ENCODE data around the gene UGT1A10.
"Not testable (repeated sequence)": the region's sequence is repeated elsewhere in the genome, so short reads cannot be mapped to it uniquely, and the experiment has no call there.

Gene UGT1A10

GRCh38 chr2:233743464-233744259 is 107.4 kb downstream of the UGT1A10 start:
- DNase-seq (ENCODE audit: low read depth), result no peak

- DNase-seq (ENCODE audit: low read depth), result no peak
These were observed 109.0 kb downstream of the UGT1A10 start for GRCh38 chr2:233745073-233745755.

GRCh38 chr2:233745838-233746237 is 109.6 kb downstream of the UGT1A10 start:
- not testable (repeated sequence) for DNase-seq (ENCODE audit: low read depth)

- DNase-seq (ENCODE audit: low read depth), result no peak
These were observed 110.4 kb downstream of the UGT1A10 start for GRCh38 chr2:233746475-233747282.

GRCh38 chr2:233747283-233747544 is 111.0 kb downstream of the UGT1A10 start:
- DNase-seq (ENCODE audit: low read depth), result no peak

GRCh38 chr2:233750689-233751088 is 114.4 kb downstream of the UGT1A10 start:
- not testable (repeated sequence) for DNase-seq (ENCODE audit: low read depth)

GRCh38 chr2:233751212-233752009 is 115.2 kb downstream of the UGT1A10 start:
- DNase-seq (ENCODE audit: low read depth), result not testable (repeated sequence)

- DNase-seq (ENCODE audit: low read depth), result no peak
These were observed 118.8 kb downstream of the UGT1A10 start for GRCh38 chr2:233754872-233755611.

- DNase-seq (ENCODE audit: low read depth), result no peak
These were observed 120.3 kb downstream of the UGT1A10 start for GRCh38 chr2:233756429-233757081.

- no peak for DNase-seq (ENCODE audit: low read depth)
These were observed 121.9 kb downstream of the UGT1A10 start for GRCh38 chr2:233758141-233758540.

- peak; percentile 44 for DNase-seq (ENCODE audit: low read depth)
These were observed 122.6 kb downstream of the UGT1A10 start for GRCh38 chr2:233758849-233759248.

GRCh38 chr2:233760043-233760442 is 123.8 kb downstream of the UGT1A10 start, which contains the start of gene UGT1A1:
UGT1A1 (plus strand) TSS chr2:233760270; CDS start chr2:233760288, 18 bp downstream.
- no peak for DNase-seq (ENCODE audit: low read depth)

- peak; percentile 72 for DNase-seq (ENCODE audit: low read depth)
These were observed 125.0 kb downstream of the UGT1A10 start for GRCh38 chr2:233761040-233761769.

- DNase-seq (ENCODE audit: low read depth), result peak; percentile 82
These were observed 128.0 kb downstream of the UGT1A10 start for GRCh38 chr2:233764264-233764663.

GRCh38 chr2:233764761-233765160 is 128.5 kb downstream of the UGT1A10 start:
- peak; percentile 13 for DNase-seq (ENCODE audit: low read depth)

- DNase-seq (ENCODE audit: low read depth), result no peak
These were observed 130.2 kb downstream of the UGT1A10 start for GRCh38 chr2:233766416-233766815.

GRCh38 chr2:233768076-233768475 is 131.8 kb downstream of the UGT1A10 start:
- DNase-seq (ENCODE audit: low read depth), result no peak

- DNase-seq (ENCODE audit: low read depth), result no peak
These were observed 133.0 kb downstream of the UGT1A10 start for GRCh38 chr2:233769260-233769659.

- no peak for DNase-seq (ENCODE audit: low read depth)
These were observed 135.9 kb downstream of the UGT1A10 start for GRCh38 chr2:233772153-233772552.

GRCh38 chr2:233772583-233772982 is 136.3 kb downstream of the UGT1A10 start:
- no peak for DNase-seq (ENCODE audit: low read depth)
